ENCODE measurements around the gene PCNX2. TPM values are rescaled to one million over a fixed set of nuclear protein-coding genes. Genes with fewer than 3 reads are reported as not detected.

The PCNX2 gene
- total and polyA plus RNA-seq, 10 of the 15 experiments (the other 5 are each of a cell fraction or from before 2014, with no cell fraction given): 2.1 to 16.4 (median 8.1) TPM

DNA sequence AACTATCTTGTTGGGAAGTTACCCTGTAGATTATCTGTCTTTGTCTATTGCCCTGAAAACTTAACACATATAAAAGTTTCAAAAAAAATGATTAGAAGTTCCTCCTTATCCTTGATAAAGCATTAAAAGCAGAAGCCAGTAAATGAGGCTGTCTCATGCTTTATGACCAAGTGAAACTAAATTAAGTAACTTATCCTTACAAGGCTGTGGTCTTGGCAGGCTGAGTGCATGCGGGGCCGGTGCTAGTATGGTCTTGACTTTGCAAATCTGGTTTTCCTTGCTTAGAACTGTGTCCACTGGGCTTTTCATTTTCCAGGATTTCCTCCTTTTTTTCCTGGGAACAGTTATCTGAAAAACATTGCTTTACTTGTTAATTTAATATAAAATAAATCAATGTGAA, 43.1 kb downstream of the PCNX2 start:
- Histone ChIP-seq H3K4me3 (no peak overlapping the region), H3K79me2 (ENCODE audit: control insufficient read depth, insufficient read depth, low read length) (no peaks in the 10 kb centered on the region), H3K27ac (ENCODE audit: control insufficient read depth, insufficient read depth) (no peak overlapping the region), H3K27me3 (replicated peaks in 1 of 2; ENCODE audit: control insufficient read depth in 2 of 2, insufficient read depth in 2 of 2, low read length in 1 of 2) (no peaks in the 10 kb centered on the region), H4K20me1 (ENCODE audit: control insufficient read depth, insufficient read depth) (no peaks in the 10 kb centered on the region), H2AFZ (ENCODE audit: control insufficient read depth, low read depth, low read length) (no peak overlapping the region), H3K9me3 (replicated peaks; ENCODE audit: control insufficient read depth, insufficient read depth, low read length) (no peaks in the 10 kb centered on the region), H3K4me2 (ENCODE audit: control insufficient read depth, insufficient read depth) (no peak overlapping the region), H3K9ac (ENCODE audit: control insufficient read depth, insufficient read depth, low read length) (no peak overlapping the region), H3K4me1 (ENCODE audit: control insufficient read depth, insufficient read depth, low read length) (no peaks in the 10 kb centered on the region), H3K36me3 (ENCODE audit: control insufficient read depth in 2 of 2, insufficient read depth in 2 of 2, low read length in 1 of 2) (peaks cover 0 to 3% of the 10 kb centered on the region in 2 experiments; a peak in 2 of 4 replicates)
- TF ChIP-seq, protein P1, sequence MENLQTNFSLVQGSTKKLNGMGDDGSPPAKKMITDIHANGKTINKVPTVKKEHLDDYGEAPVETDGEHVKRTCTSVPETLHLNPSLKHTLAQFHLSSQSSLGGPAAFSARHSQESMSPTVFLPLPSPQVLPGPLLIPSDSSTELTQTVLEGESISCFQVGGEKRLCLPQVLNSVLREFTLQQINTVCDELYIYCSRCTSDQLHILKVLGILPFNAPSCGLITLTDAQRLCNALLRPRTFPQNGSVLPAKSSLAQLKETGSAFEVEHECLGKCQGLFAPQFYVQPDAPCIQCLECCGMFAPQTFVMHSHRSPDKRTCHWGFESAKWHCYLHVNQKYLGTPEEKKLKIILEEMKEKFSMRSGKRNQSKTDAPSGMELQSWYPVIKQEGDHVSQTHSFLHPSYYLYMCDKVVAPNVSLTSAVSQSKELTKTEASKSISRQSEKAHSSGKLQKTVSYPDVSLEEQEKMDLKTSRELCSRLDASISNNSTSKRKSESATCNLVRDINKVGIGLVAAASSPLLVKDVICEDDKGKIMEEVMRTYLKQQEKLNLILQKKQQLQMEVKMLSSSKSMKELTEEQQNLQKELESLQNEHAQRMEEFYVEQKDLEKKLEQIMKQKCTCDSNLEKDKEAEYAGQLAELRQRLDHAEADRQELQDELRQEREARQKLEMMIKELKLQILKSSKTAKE (IDR thresholded peaks at IDR 0.05; ENCODE audit: low read depth, poor library complexity, severe bottlenecking): no peak
- no peak for TF ChIP-seq CHD2 (IDR thresholded peaks at IDR 0.05; ENCODE audit: borderline replicate concordance, low read depth, low read length)
- CTCF ChIA-PET: no interaction called here
- in situ Hi-C loops (cut with MboI): no loop called here
- RAD21 ChIA-PET (ENCODE audit: unreplicated experiment): no interaction called here
- ATAC-seq (no peak), DNase-seq (ENCODE audit: low read depth, low spot score) (no peak), FAIRE-seq (no peak)
- no TSS peak for BruUV-seq (replicated peaks)
- POLR2A ChIA-PET: no interaction called here
- intact Hi-C loops (cut with micrococcal nuclease; ENCODE audit: unreplicated experiment): no loop called here
- WGBS (ENCODE audit: insufficient coverage, insufficient replicate concordance, low lambda C conversion rate, missing lambda C conversion rate): 98% methylated on average over 2 of the region's 2 CpGs
- SMC1A ChIA-PET (ENCODE audit: uncharacterized antibody, unreplicated experiment): interaction anchor here (1.0 kb wide), 1 partner anchor 10 kb away, joined by 4 read pairs; no protein-coding TSS in a partner anchor

DNA sequence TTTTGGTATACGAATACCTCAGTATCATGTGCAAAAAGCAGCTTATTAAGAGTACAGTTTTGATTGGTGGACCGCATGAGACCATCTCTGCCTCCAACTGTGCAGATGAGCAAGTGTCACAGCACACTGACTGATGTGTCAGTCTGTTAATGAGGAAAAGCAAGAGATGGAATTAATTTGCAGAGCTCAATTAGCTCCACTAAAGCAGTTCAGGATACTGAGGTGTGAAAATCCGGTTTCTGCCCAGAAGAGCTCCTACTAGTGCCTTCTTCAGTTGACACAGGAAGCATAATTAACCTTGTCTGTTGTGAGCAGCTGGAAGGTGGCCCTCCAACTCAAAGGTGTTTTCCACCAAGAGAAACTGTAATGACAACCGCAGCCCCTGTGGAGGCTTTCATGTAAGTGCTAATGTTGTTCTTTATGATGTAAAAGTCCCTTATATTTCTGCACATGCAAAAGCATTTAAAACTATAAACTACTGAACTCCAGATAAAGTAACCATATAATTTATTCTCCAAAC, 44.3 kb downstream of the PCNX2 start:
- Histone ChIP-seq H3K4me1 (ENCODE audit: control insufficient read depth, insufficient read depth, low read length) (no peaks in the 10 kb centered on the region), H3K27me3 (replicated peaks in 1 of 2; ENCODE audit: control insufficient read depth in 2 of 2, insufficient read depth in 2 of 2, low read length in 1 of 2) (no peaks in the 10 kb centered on the region), H3K36me3 (ENCODE audit: control insufficient read depth in 2 of 2, insufficient read depth in 2 of 2, low read length in 1 of 2) (peaks cover 0 to 3% of the 10 kb centered on the region in 2 experiments; a peak in 2 of 4 replicates), H3K9ac (ENCODE audit: control insufficient read depth, insufficient read depth, low read length) (no peak overlapping the region), H3K79me2 (ENCODE audit: control insufficient read depth, insufficient read depth, low read length) (no peaks in the 10 kb centered on the region), H3K9me3 (replicated peaks; ENCODE audit: control insufficient read depth, insufficient read depth, low read length) (no peaks in the 10 kb centered on the region), H4K20me1 (ENCODE audit: control insufficient read depth, insufficient read depth) (no peaks in the 10 kb centered on the region), H2AFZ (ENCODE audit: control insufficient read depth, low read depth, low read length) (no peak overlapping the region), H3K27ac (ENCODE audit: control insufficient read depth, insufficient read depth) (no peak overlapping the region), H3K4me3 (no peak overlapping the region), H3K4me2 (ENCODE audit: control insufficient read depth, insufficient read depth) (no peak overlapping the region)
- intact Hi-C loops (cut with micrococcal nuclease; ENCODE audit: unreplicated experiment): no loop called here
- BruUV-seq (replicated peaks): no TSS peak
- FAIRE-seq: no peak
- no peak for DNase-seq (ENCODE audit: low read depth, low spot score)
- SMC1A ChIA-PET (ENCODE audit: uncharacterized antibody, unreplicated experiment): interaction anchor here (1.0 kb wide), 1 partner anchor 11 kb away, joined by 4 read pairs; no protein-coding TSS in a partner anchor
- RAD21 ChIA-PET (ENCODE audit: unreplicated experiment): no interaction called here
- POLR2A ChIA-PET: no interaction called here
- CTCF ChIA-PET: no interaction called here
- in situ Hi-C loops (cut with MboI): no loop called here
- WGBS (ENCODE audit: insufficient coverage, insufficient replicate concordance, low lambda C conversion rate, missing lambda C conversion rate): 76% methylated on average over 4 of the region's 4 CpGs
- TF ChIP-seq NFXL1 (IDR thresholded peaks at IDR 0.05; ENCODE audit: borderline replicate concordance): no peak
- ATAC-seq: no peak

All from GM12878 (cell line).